ENCODE data around the gene ALOX12.

DNA sequence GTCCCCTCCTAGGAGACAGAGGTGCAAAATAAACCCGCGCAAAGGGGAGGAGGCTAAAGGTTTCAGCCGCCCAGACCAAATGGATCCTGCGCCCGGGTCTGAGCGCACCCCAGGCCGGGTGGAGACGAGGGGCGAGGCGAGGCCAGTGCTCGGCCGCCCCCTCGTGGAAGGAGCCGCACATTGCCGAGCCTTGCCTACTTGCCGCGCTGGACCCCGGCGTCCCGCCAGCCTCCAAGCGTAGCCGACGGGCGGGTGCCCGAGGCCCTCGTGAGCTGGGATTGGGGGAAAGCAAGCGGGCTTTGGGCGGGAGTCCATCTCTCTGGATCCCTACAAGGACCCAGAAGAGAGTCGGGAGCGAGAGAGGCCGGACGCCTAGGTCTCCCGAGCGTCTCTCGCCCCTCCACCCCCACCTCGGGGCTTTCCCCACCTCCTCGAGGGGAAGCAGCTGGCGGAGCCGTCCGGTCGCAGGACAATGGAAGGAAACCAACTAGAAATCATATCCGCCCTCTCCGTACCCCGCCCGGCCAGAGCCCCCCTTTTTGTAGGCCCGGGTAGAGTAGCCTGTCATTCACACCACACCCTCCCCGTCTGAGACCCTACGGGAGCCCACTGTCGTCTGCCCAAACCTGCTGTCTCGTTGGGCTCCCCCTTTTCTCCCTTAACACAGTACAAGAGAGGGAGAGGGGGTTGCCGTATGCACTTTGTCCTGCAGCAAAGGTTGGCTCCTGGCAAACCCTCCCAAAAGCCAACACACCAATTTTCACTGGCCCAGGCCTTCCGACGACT lies 26.3 kb downstream of the ALOX12 start:
- TF ChIP-seq POLR2A (IDR thresholded peaks at IDR 0.05; ENCODE audit: borderline replicate concordance, extremely low read depth, insufficient read depth, insufficient read length) = no peak
- no peak for TF ChIP-seq ZFX (IDR thresholded peaks at IDR 0.05)
- TF ChIP-seq, protein P1, sequence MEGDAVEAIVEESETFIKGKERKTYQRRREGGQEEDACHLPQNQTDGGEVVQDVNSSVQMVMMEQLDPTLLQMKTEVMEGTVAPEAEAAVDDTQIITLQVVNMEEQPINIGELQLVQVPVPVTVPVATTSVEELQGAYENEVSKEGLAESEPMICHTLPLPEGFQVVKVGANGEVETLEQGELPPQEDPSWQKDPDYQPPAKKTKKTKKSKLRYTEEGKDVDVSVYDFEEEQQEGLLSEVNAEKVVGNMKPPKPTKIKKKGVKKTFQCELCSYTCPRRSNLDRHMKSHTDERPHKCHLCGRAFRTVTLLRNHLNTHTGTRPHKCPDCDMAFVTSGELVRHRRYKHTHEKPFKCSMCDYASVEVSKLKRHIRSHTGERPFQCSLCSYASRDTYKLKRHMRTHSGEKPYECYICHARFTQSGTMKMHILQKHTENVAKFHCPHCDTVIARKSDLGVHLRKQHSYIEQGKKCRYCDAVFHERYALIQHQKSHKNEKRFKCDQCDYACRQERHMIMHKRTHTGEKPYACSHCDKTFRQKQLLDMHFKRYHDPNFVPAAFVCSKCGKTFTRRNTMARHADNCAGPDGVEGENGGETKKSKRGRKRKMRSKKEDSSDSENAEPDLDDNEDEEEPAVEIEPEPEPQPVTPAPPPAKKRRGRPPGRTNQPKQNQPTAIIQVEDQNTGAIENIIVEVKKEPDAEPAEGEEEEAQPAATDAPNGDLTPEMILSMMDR (IDR thresholded peaks at IDR 0.05 in 2 of 3, conservative IDR thresholded peaks at IDR 0.05 in 1 of 3; ENCODE audit: borderline replicate concordance in 1 of 3, insufficient read depth in 1 of 3, low read depth in 2 of 3, low read length in 2 of 3) = peak; percentile 55 to 90 (median 88); a peak in 5 of 6 replicates
- no peak for TF ChIP-seq EZH2phosphoT487 (IDR thresholded peaks at IDR 0.05; ENCODE audit: borderline replicate concordance)
- no peak for TF ChIP-seq CEBPB (IDR thresholded peaks at IDR 0.05; ENCODE audit: low read depth)

All from HCT116 (cell line).